ENCODE measurements around the gene SDHAF3.

DNA sequence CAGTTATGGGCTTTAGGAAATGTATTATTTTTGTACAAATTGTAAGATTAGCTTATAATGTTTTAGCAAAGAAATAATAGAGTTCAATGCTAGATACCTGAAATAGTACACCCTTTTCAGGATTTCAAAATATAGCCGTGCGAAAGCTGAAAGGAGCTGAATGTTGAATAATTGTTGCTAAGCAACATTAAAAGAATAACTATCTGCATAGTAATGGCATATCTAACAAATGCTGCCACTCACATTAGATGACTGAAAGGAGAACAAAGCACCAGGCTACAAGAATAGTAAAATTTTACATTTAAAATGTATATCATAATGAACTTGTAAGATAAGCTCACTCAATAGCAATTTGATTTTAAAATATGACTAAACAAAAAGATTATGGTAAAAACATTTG lies 82.5 kb downstream of the SDHAF3 start:
- no peak for TF ChIP-seq EZH2phosphoT487 (conservative IDR thresholded peaks at IDR 0.05; ENCODE audit: low read length)
- TF ChIP-seq, protein P1, sequence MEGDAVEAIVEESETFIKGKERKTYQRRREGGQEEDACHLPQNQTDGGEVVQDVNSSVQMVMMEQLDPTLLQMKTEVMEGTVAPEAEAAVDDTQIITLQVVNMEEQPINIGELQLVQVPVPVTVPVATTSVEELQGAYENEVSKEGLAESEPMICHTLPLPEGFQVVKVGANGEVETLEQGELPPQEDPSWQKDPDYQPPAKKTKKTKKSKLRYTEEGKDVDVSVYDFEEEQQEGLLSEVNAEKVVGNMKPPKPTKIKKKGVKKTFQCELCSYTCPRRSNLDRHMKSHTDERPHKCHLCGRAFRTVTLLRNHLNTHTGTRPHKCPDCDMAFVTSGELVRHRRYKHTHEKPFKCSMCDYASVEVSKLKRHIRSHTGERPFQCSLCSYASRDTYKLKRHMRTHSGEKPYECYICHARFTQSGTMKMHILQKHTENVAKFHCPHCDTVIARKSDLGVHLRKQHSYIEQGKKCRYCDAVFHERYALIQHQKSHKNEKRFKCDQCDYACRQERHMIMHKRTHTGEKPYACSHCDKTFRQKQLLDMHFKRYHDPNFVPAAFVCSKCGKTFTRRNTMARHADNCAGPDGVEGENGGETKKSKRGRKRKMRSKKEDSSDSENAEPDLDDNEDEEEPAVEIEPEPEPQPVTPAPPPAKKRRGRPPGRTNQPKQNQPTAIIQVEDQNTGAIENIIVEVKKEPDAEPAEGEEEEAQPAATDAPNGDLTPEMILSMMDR (IDR thresholded peaks at IDR 0.05; ENCODE audit: insufficient read depth, low read length, poor library complexity, severe bottlenecking) = no peak
